ENCODE data around the gene GPC4.

The GPC4 gene

DNA sequence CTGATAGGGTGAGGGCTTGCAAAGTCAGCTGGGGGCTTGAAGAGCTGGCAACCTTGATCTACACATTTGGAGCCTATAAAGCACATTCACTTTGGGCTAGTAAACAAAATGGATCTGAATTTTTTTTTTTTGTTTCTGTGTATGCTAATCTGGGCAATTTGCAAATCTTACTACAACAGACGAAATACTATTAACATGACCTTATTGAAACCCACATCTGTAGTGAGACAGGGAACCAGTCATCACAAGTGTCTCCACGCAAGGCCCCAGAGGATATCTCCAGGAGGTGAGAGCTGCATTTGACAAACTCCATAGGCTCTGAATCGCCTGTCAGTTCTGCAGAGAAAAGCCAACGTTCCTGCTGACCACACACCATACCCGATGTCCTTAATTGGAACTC lies 164.1 kb downstream of the GPC4 start:
- peaks cover 4% of the 10 kb centered on the region for H3K4me1 ChIP-seq (ENCODE audit: control insufficient read depth, insufficient read depth, low read length)
- H3K9ac ChIP-seq (ENCODE audit: low read depth, low read length): no peak overlapping the region
- no peak overlapping the region for H3K4me2 ChIP-seq (ENCODE audit: low read length)
- no peaks in the 10 kb centered on the region for H3K36me3 ChIP-seq (ENCODE audit: insufficient read depth, low read length)
- H3K9me3 ChIP-seq (replicated peaks; ENCODE audit: low read length): no peaks in the 10 kb centered on the region
- H3K4me3 ChIP-seq (ENCODE audit: low read length): no peak overlapping the region
- H3K27me3 ChIP-seq (ENCODE audit: control insufficient read depth, insufficient read depth, low read length): peaks cover 4% of the 10 kb centered on the region

DNA sequence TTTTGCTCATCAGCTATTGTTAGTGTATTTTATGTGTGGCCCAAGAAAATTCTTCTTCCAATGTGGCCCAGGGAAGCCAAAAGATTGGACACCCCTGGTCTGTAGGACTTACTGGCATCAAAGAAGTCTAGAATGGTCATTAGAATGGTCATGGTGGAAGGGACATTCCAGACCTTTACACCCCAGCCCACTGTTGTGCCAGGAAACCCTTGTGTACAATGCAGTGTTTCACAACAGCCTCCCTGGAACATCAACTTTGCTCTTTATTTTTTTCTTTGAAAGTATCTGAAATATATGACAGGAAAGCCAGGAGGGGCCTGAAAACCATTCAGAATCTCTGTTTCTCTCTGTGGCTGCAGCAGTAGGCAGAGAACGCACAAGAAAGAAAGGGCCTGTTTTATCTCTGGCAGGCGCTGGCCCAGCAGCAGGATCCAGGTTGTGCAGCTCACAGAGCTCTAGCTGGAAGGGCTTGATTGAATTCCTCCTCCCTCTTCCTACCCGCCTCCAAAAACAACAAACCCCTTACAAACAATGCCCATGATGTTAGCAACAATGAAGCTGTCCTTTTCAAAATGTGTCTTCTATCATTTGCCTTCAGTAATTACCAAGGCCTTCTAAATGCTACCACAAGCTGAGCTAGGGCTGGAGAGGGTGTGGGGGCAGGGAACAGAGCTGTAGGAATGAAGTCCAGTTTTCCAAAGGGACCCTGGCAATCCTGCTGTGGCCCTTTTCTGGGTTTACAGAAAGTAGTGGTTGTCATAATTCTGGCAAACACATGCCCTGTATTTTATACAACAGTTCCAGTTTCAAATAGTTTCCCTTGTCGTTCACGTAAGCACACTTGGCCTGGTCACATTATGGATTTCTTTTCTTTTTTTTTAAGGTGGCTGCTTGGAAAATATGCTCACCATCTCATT lies 164.8 kb downstream of the GPC4 start:
- Histone ChIP-seq H3K4me3 (ENCODE audit: low read length) (no peak overlapping the region), H3K4me1 (ENCODE audit: control insufficient read depth, insufficient read depth, low read length) (peaks cover 4% of the 10 kb centered on the region), H3K27me3 (ENCODE audit: control insufficient read depth, insufficient read depth, low read length) (peaks cover 4% of the 10 kb centered on the region), H3K4me2 (ENCODE audit: low read length) (no peak overlapping the region), H3K9ac (ENCODE audit: low read depth, low read length) (no peak overlapping the region), H3K36me3 (ENCODE audit: insufficient read depth, low read length) (no peaks in the 10 kb centered on the region), H3K9me3 (replicated peaks; ENCODE audit: low read length) (no peaks in the 10 kb centered on the region)
